Osteocyte (in vitro differentiated cells): ENCODE data around the gene OR4D2. TPM values are rescaled to one million over a fixed set of nuclear protein-coding genes. Genes with fewer than 3 reads are reported as not detected.
A peak's percentile ranks its signal among the peaks of the same experiment; 100 is the strongest.
"Not testable (repeated sequence)": the region's sequence is repeated elsewhere in the genome, so short reads cannot be mapped to it uniquely, and the experiment has no call there.

Experiments
- DNase-seq: peaks from one replicate; pipeline ENCODE4 v3.0.0; 2021; ENCODE audit warnings: mixed read lengths; ENCODE audit not compliant: unreplicated experiment; ENCODE audit errors: extremely low spot score
- H3K27ac Mint-ChIP-seq: one replicate; pipeline ENCODE4 v1.8.0; 2021; ENCODE audit warnings: mild to moderate bottlenecking, mixed read lengths; ENCODE audit not compliant: unreplicated experiment
- H3K27me3 Mint-ChIP-seq: one replicate; pipeline ENCODE4 v1.8.0; 2021; ENCODE audit warnings: mixed read lengths; ENCODE audit not compliant: unreplicated experiment
- H3K36me3 Mint-ChIP-seq: one replicate; pipeline ENCODE4 v1.8.0; 2021; ENCODE audit warnings: mixed read lengths; ENCODE audit not compliant: unreplicated experiment
- H3K4me1 Mint-ChIP-seq: one replicate; pipeline ENCODE4 v1.8.0; 2021; ENCODE audit warnings: mixed read lengths; ENCODE audit not compliant: unreplicated experiment
- H3K4me3 Mint-ChIP-seq: one replicate; pipeline ENCODE4 v1.8.0; 2021; ENCODE audit warnings: mild to moderate bottlenecking, moderate library complexity, mixed read lengths; ENCODE audit not compliant: unreplicated experiment
- H3K9me3 Mint-ChIP-seq: one replicate; pipeline ENCODE4 v1.8.0; 2021; ENCODE audit warnings: mixed read lengths; ENCODE audit not compliant: unreplicated experiment
- CTCF ChIP-seq: fragments of 200-600 bp; sonication (generic); IDR thresholded peaks from 2 replicates; pipeline ENCODE4 v1.5.0; 2021; ENCODE audit warnings: antibody characterized with exemption, mild to moderate bottlenecking, moderate library complexity
- total RNA-seq: library from RNA; stranded (reverse); gene quantifications from 2 replicates; pipeline ENCODE4 v1.2.1, GENCODE V29; 2021

The OR4D2 gene
- total RNA-seq, 1 donor from 2014 or later, result not detected

DNA sequence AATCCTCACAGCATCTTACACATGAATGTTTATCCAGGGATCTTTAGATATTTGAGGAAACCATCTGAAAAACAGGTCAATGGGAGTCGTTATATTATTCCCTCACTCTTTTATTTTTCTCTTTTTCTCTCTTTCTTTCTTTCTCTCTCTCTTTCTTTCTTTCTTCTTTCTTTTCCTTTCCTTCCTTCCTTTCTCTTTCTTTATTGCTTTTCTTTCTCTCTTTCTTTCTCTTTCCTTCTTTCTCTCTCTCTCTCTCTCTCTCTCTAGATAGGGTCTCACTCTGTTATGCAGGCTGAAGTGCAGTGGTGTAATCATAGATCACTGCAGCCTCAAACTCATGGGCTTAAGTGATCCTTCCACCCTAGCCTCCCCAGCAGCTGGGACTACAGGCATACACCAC, 38.9 kb upstream of the OR4D2 start:
- Mint-ChIP-seq H3K36me3 (no peaks in the 10 kb centered on the region), H3K4me1 (no peaks in the 10 kb centered on the region), H3K9me3 (no peaks in the 10 kb centered on the region), H3K27ac (no peak overlapping the region), H3K27me3 (peaks cover 46% of the 10 kb centered on the region), H3K4me3 (no peak overlapping the region)
- TF ChIP-seq CTCF, result no peak
- DNase-seq, result no peak

DNA sequence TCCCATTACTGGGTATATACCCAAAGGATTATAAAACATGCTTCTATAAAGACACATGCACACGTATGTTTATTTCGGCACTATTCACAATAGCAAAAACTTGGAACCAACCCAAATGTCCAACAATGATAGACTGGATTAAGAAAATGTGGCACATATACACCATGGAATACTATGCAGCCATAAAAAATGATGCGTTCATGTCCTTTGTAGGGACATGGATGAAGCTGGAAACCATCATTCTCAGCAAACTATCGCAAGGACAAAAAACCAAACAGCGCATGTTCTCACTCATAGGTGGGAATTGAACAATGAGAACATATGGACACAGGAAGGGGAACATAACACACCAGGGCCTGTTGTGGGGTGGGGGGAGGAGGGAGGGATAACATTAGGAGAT, 34.1 kb upstream of the OR4D2 start:
- H3K4me1 Mint-ChIP-seq, H3K4me3 Mint-ChIP-seq, H3K27ac Mint-ChIP-seq, H3K36me3 Mint-ChIP-seq, H3K9me3 Mint-ChIP-seq, DNase-seq: not testable (repeated sequence)
- H3K27me3 Mint-ChIP-seq, result peaks cover 64% of the 10 kb centered on the region

DNA sequence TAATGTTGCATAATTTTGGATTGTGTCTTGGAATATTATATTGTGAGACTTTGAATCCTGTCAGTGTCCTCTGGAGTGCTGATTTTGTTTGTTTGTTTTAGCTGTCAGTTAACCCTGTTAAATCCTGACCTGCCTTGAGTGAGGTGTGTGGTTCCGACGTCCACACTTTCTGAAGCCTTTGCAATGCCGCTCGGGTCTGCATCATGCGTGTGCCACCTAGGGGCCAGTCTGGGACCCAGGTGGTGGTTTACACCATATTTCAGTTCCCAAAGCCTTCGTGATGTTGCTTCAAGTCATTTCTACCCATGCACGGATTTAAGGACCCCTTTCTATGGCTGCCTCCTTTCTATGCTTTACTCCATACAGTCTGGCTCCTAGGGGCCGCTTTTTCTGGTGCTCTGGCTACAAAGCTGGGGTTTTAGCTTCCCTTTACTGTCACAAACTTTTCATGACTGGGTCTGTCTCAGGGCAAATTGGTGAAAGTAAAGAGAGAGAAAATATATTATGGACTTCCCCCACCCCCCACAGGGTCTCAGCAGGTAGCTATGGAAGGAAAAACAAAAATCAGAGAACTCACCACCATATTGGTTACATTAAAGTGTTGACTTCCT, 30.0 kb upstream of the OR4D2 start:
- Mint-ChIP-seq H3K36me3 (no peaks in the 10 kb centered on the region), H3K4me3 (no peak overlapping the region), H3K9me3 (no peaks in the 10 kb centered on the region), H3K27me3 (peaks cover 58% of the 10 kb centered on the region), H3K4me1 (no peaks in the 10 kb centered on the region), H3K27ac (no peak overlapping the region)
- no peak for DNase-seq
- TF ChIP-seq CTCF, result peak; percentile 38

DNA sequence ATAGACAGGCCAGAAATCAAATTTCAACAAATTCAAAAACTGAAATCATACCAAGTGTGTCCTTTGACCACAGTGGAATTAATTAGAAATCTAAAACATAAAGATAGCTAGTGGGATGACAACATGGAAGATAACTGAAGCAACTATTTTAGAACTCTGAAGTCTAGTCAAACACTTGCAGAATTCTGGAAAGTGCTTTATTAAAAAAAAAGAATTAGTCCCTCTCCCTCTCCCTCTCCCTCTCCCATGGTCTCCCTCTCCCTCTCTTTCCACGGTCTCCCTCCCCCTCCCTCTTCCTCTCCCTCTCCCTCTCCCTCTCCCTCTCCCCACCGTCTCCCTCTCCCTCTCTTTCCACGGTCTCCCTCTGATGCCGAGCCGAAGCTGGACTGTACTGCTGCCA, 25.3 kb upstream of the OR4D2 start:
- H3K36me3 Mint-ChIP-seq, result no peaks in the 10 kb centered on the region
- no peaks in the 10 kb centered on the region for H3K4me1 Mint-ChIP-seq
- DNase-seq, result no peak
- no peak for TF ChIP-seq CTCF
- no peak overlapping the region for H3K27ac Mint-ChIP-seq
- H3K9me3 Mint-ChIP-seq, result peaks cover 19% of the 10 kb centered on the region
- H3K4me3 Mint-ChIP-seq, result no peak overlapping the region
- peaks cover 49% of the 10 kb centered on the region for H3K27me3 Mint-ChIP-seq

GRCh38 chr17:58143335-58143734, 23.4 kb upstream of the OR4D2 start:
- H3K9me3 Mint-ChIP-seq, result peaks cover 20% of the 10 kb centered on the region
- peaks cover 39% of the 10 kb centered on the region for H3K27me3 Mint-ChIP-seq
- not testable (repeated sequence) for H3K27ac Mint-ChIP-seq, DNase-seq, H3K4me1 Mint-ChIP-seq, H3K4me3 Mint-ChIP-seq, H3K36me3 Mint-ChIP-seq

DNA sequence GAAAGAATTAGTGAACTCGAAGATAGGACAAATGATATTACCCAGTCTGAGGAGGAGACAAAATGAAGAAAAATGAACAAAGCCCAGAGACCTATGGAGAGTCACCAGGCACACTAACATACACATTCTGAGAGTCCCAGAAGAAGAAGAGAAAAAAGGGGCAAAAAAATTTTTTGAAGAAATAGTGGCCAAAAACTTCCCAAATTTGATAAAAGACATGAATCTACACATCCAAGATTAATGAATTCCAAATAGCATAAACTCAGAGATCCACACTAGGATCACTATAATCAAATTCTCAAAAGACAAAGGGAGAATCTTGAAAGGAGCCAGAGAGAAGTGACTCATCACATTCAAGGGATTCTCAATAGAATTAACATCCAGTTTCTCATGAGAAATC, 22.0 kb upstream of the OR4D2 start:
- no peak for TF ChIP-seq CTCF
- no peak overlapping the region for H3K27ac Mint-ChIP-seq

More for the DNA sequence above, 22.0 kb upstream of the OR4D2 start:
- peaks cover 20% of the 10 kb centered on the region for H3K9me3 Mint-ChIP-seq
- peaks cover 40% of the 10 kb centered on the region for H3K27me3 Mint-ChIP-seq
- H3K4me1 Mint-ChIP-seq, result no peaks in the 10 kb centered on the region
- H3K4me3 Mint-ChIP-seq, result no peak overlapping the region
- DNase-seq, result no peak
- no peaks in the 10 kb centered on the region for H3K36me3 Mint-ChIP-seq
